Epithelial cell of proximal tubule (primary cell): ENCODE measurements around the gene GAP43. TPM values are rescaled to one million over a fixed set of nuclear protein-coding genes. Genes with fewer than 3 reads are reported as not detected.

Experiments used
- DNase-seq: peaks from one replicate; pipeline ENCODE4 v3.0.0-alpha.2; 2011; ENCODE audit warnings: low read depth
- H3K4me3 ChIP-seq: 2 replicates; pipeline ENCODE4 v1.5.1; 2011; ENCODE audit warnings: low read depth, mild to moderate bottlenecking, low read length
- total RNA-seq: library from RNA; depleted of rRNA; stranded (reverse); fragments of >200 nt; gene quantifications from 2 replicates; pipeline ENCODE4 v1.2.3, GENCODE V29; 2015
- TF ChIP-seq, protein P1 (sequence below): conservative IDR thresholded peaks from 2 replicates; pipeline ENCODE4 v1.5.1; 2012; ENCODE audit warnings: low read depth, mild to moderate bottlenecking, low read length

GAP43 gene
- total RNA-seq, 1 donor from 2014 or later = not detected

DNA sequence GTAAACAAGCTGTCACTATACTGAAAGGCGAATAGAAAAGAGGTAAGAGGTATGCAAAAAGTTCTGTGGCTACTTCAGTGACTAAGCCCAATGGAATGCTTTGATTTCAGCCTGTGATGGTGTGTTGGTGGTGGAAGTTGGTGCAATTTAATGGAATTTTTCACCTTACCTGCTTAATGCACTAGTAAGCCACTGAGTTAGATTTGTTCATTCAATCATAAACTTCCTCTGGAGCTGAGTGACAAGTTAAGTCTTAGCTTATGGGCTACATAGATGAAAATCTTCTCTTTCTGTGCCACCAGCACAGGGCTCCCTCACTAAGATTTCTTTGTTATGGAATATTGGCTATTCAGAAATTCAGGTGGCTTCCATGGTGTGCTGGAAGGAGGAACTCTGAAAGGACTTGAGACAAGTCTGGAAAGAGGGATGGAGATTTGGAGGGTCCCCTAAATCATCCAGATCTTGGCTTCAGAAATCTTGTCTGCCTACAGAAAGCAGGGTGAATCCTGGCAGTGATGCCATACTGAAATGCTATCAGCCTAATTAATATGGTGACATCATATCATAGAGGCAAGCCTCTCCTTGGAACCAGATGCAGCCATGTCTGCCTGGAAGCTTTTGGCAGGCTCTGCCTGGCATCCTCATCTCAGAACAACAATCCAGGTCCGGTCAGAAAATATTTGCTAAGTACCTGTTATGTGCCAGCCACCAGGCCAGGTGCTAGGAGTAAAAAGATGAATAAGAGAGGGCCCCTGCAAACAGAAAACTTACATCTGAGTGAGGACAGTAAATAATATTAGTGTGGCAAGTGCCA lies 8.1 kb upstream of the GAP43 start:
- no peak overlapping the region for H3K4me3 ChIP-seq
- peak; percentile 39 for DNase-seq
- TF ChIP-seq, protein P1, sequence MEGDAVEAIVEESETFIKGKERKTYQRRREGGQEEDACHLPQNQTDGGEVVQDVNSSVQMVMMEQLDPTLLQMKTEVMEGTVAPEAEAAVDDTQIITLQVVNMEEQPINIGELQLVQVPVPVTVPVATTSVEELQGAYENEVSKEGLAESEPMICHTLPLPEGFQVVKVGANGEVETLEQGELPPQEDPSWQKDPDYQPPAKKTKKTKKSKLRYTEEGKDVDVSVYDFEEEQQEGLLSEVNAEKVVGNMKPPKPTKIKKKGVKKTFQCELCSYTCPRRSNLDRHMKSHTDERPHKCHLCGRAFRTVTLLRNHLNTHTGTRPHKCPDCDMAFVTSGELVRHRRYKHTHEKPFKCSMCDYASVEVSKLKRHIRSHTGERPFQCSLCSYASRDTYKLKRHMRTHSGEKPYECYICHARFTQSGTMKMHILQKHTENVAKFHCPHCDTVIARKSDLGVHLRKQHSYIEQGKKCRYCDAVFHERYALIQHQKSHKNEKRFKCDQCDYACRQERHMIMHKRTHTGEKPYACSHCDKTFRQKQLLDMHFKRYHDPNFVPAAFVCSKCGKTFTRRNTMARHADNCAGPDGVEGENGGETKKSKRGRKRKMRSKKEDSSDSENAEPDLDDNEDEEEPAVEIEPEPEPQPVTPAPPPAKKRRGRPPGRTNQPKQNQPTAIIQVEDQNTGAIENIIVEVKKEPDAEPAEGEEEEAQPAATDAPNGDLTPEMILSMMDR = no peak

DNA sequence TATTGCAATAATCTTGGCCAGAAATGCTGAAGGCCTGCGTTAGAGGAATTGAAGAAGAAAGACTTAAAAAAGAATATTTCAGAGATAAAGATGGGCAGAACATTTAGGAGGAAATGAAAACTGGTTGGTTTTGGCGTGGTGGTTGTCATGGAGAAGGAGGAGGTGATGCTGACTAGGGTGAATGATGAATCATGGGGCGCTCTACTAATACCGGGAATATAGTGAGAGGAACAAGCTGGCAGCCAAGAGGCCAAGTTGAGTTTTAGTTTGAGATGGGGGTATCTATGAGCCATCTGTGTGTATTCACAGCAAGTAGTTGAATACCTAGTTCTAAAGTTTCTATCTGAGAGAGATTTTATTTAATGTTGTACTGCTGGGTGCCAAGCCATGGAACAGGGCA lies 6.8 kb upstream of the GAP43 start:
- H3K4me3 ChIP-seq = no peak overlapping the region
- no peak for DNase-seq
- TF ChIP-seq, protein P1 = no peak

DNA sequence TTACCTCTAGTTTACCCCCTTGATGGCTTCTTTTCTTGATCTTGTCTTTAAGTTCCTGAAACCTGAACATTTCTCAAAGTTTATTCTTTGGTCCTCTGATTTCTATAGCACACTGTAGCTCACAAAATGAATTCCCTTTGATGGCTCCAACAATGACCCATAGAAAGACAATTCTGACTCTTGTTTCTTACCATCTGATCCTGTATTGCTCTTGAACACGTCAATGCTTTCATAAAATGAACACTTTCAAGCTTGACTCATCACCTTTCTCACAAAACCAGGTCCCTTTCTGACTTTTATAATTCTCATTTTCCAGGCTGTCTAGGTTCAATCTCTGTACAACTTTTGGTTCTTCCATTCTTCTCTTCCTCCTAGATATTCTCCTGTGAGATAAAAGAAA lies 5.7 kb upstream of the GAP43 start:
- TF ChIP-seq, protein P1 = no peak
- H3K4me3 ChIP-seq = no peak overlapping the region

DNA sequence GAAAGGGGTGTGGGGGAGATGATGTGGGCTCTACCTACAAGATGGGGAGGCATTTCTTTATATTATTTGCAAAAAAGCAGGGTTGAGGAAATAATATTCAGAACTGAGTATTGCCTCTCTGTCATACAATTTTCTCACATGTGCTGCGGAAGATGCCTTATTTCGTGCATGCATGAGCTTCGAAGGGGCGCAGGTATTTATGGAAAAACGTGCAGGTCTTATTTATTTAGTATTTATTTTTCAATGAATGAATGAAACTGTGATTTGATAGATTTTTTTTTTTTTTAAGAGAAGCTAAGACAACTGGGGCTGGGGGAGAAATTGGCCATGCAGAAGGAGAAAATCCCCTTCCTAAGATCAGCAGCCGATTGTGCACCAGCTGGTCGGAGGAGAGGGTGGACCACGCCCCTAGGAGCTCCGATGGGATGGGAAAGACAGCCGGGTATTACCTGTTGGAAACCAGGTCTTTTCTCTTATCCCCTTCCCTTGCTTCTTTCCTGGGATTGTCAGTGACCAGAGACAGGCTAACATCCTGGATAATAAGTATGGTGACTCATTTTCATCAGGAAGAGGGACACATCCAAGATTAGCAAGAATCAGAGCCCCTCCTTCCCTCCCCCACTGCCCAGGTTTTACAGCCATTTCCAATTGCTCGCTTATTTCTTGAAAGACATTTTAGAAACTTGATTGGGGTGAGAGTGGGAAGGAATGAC lies 875 bp downstream of the GAP43 start:
- TF ChIP-seq, protein P1 = no peak
- peak overlapping the region; percentile 41 for H3K4me3 ChIP-seq
- DNase-seq = no peak

More for the DNA sequence above, 5.7 kb upstream of the GAP43 start:
- DNase-seq = no peak

DNA sequence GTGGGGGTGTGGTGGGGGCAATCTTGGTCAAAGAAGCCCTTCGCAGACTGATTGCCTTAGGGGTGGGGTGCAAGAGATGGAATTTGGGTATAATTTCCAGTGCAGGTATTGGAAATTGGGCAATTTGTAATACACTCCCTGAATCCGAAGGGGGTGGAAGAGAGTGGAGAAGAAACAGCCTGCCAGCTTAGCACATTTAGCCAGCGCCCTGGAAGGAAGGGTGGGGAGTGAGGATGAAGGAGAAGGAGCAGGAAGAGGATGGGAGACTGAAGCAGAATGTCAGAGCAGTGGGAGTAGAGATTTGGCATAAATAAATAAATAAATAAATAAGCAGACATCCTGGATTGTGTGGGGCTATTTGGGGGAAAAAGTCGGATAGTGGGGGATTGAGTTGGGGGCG lies 1.6 kb downstream of the GAP43 start:
- TF ChIP-seq, protein P1 = no peak
- H3K4me3 ChIP-seq = no peak overlapping the region
- no peak for DNase-seq

DNA sequence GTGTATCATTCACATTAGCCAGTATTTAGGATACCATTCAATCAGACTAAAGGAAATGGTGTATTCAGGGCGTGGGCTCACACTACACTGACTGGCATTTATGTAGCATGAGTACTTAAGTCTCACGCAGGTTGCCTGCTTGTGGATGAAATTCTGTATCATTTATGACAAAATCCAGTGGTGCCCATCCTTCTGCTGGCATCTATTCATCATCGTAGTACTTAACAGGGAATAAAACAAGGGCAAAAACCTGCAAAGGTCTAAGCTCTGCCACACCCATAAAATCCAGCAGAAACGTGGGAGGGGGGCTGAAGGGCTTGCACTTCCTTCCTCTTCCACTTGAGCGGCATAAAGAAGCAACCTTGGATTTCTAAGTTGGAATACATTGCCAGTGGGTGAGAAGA lies 2.7 kb downstream of the GAP43 start:
- DNase-seq = no peak
- TF ChIP-seq, protein P1 = no peak
- no peak overlapping the region for H3K4me3 ChIP-seq
